H1 (cell line): ENCODE results near the gene KIAA1614. TPM values are rescaled to one million over a fixed set of nuclear protein-coding genes. Genes with fewer than 3 reads are reported as not detected.

Source experiments
- CTCF ChIA-PET: fragments of 300-600 bp; sonication (Branson Sonifier 250); formaldehyde crosslinking; loops from one replicate; lab custom pipeline; 2021; ENCODE audit not compliant: partially characterized antibody; lab: Charles Lee
- POLR2A ChIA-PET: fragments of 300-600 bp; sonication (Branson Sonifier 250); formaldehyde crosslinking; loops from one replicate; lab custom pipeline; 2021; ENCODE audit warnings: inconsistent platforms; ENCODE audit not compliant: partially characterized antibody; lab: Charles Lee
- DNase-seq, 2 experiments: peaks; one replicate each; pipeline versions ENCODE4 v3.0.0 to v3.0.0-alpha.2; 2010 to 2022; ENCODE audit warnings: low spot score in 2 of 2, low read depth in 1 of 2, mixed read lengths in 1 of 2
- FAIRE-seq: peaks from 2 replicates; lab custom pipeline; 2011; peaks lifted over from hg19 to GRCh38; lab: Jason Lieb, UNC
- H2AFZ ChIP-seq: 2 replicates; pipeline ENCODE4 v1.8.1; 2012; ENCODE audit warnings: low read length, inconsistent platforms
- H2AK5ac ChIP-seq: 2 replicates; pipeline ENCODE4 v1.6.1; 2013; ENCODE audit warnings: low read depth, low read length
- H2BK120ac ChIP-seq: replicated peaks from 2 replicates; pipeline ENCODE3; 2013; ENCODE audit warnings: low read depth, low read length, inconsistent platforms
- H2BK12ac ChIP-seq: 2 replicates; pipeline ENCODE4 v1.6.1; 2013; ENCODE audit warnings: low read depth, low read length
- H2BK15ac ChIP-seq: 2 replicates; pipeline ENCODE4 v1.6.1; 2013; ENCODE audit warnings: low read length
- H2BK20ac ChIP-seq: 2 replicates; pipeline ENCODE4 v1.6.1; 2013; ENCODE audit warnings: low read length
- H2BK5ac ChIP-seq: 2 replicates; pipeline ENCODE4 v1.6.1; 2013; ENCODE audit warnings: low read depth, low read length
- H3K14ac ChIP-seq: 2 replicates; pipeline ENCODE4 v1.6.1; 2013; ENCODE audit warnings: inconsistent platforms; ENCODE audit not compliant: insufficient read length
- H3K18ac ChIP-seq: 2 replicates; pipeline ENCODE4 v1.6.1; 2013; ENCODE audit warnings: low read length; ENCODE audit errors: extremely low read depth
- H3K23ac ChIP-seq: 2 replicates; pipeline ENCODE4 v1.6.1; 2013; ENCODE audit warnings: inconsistent platforms; ENCODE audit not compliant: insufficient read length
- H3K23me2 ChIP-seq: 2 replicates; pipeline ENCODE4 v1.6.1; 2013; ENCODE audit warnings: low read depth, low read length
- H3K27ac ChIP-seq: 2 replicates; pipeline ENCODE4 v1.6.1; 2011; ENCODE audit warnings: low read depth, low read length, inconsistent platforms
- H3K27me3 ChIP-seq, 4 experiments: replicated peaks in 1 of 4; 1 replicate in 1 of 4; 2 replicates in 3 of 4; pipeline versions ENCODE4 v1.6.1 to v1.8.1; 2011 to 2013; ENCODE audit warnings: low read length in 3 of 4, mild to moderate bottlenecking in 3 of 4, inconsistent platforms in 2 of 4, mixed read lengths in 2 of 4, moderate library complexity in 1 of 4; ENCODE audit not compliant: control insufficient read depth in 3 of 4, insufficient read depth in 3 of 4; ENCODE audit errors: extremely low read depth in 1 of 4
- H3K36me3 ChIP-seq, 4 experiments: 2 replicates each; pipeline versions ENCODE4 v1.6.1 to v1.8.1; 2011 to 2013; ENCODE audit warnings: mild to moderate bottlenecking in 4 of 4, low read length in 3 of 4, moderate library complexity in 2 of 4, control low read depth in 1 of 4, inconsistent platforms in 1 of 4; ENCODE audit not compliant: insufficient read depth in 4 of 4, control insufficient read depth in 2 of 4
- H3K4ac ChIP-seq: replicated peaks from 2 replicates; pipeline ENCODE3; 2013; ENCODE audit warnings: low read length, low read depth, mixed read lengths, inconsistent platforms; ENCODE audit not compliant: insufficient read length
- H3K4me1 ChIP-seq, 4 experiments: replicated peaks in 1 of 4; 1 replicate in 1 of 4; 2 replicates in 3 of 4; pipeline versions ENCODE4 v1.6.1 to v1.8.1; 2011 to 2013; ENCODE audit warnings: low read length in 3 of 4, inconsistent platforms in 2 of 4, mixed read lengths in 1 of 4; ENCODE audit not compliant: insufficient read depth in 4 of 4, control insufficient read depth in 3 of 4
- H3K4me2 ChIP-seq, 2 experiments: 2 replicates each; pipeline versions ENCODE4 v1.6.1 to v1.8.1; 2011 to 2013; ENCODE audit warnings: low read depth in 2 of 2, low read length in 2 of 2, control low read depth in 1 of 2, inconsistent platforms in 1 of 2, mild to moderate bottlenecking in 1 of 2; ENCODE audit not compliant: insufficient read depth in 1 of 2
- H3K4me3 ChIP-seq, 4 experiments: fragments of 200-600, 300-600 bp in 1 of 4; sonication (generic), shearing (Covaris generic), sonication (Bioruptor Twin) in 1 of 4; 2 replicates each; pipeline versions ENCODE4 v1.5.1 to v1.8.1; 2011 to 2016; ENCODE audit warnings: low read length in 4 of 4, low read depth in 3 of 4, control low read depth in 2 of 4, inconsistent platforms in 2 of 4, mild to moderate bottlenecking in 2 of 4, mixed read lengths in 1 of 4, moderate library complexity in 1 of 4; ENCODE audit not compliant: insufficient read depth in 2 of 4; ENCODE audit errors: extremely low read depth in 1 of 4
- H3K56ac ChIP-seq: replicated peaks from 2 replicates; pipeline ENCODE3; 2013; ENCODE audit warnings: low read depth, mild to moderate bottlenecking, mixed read lengths, low read length, inconsistent platforms; ENCODE audit not compliant: insufficient read length
- H3K79me1 ChIP-seq: 2 replicates; pipeline ENCODE4 v1.6.1; 2013; ENCODE audit warnings: low read depth, low read length, control low read depth
- H3K79me2 ChIP-seq, 2 experiments: 2 replicates each; pipeline versions ENCODE4 v1.6.1 to v1.8.1; 2012 to 2013; ENCODE audit warnings: low read length in 2 of 2, mild to moderate bottlenecking in 2 of 2, inconsistent platforms in 1 of 2; ENCODE audit not compliant: insufficient read depth in 2 of 2, control insufficient read depth in 1 of 2
- H3K9ac ChIP-seq, 4 experiments: replicated peaks in 1 of 4; 1 replicate in 1 of 4; 2 replicates in 3 of 4; pipeline versions ENCODE4 v1.6.1 to v1.8.1; 2011 to 2013; ENCODE audit warnings: low read depth in 3 of 4, low read length in 3 of 4, control low read depth in 2 of 4, mild to moderate bottlenecking in 2 of 4, moderate library complexity in 2 of 4, inconsistent platforms in 1 of 4; ENCODE audit errors: extremely low read depth in 1 of 4
- H3K9me3 ChIP-seq, 2 experiments: 2 replicates each; pipeline versions ENCODE4 v1.6.1 to v1.8.1; 2012 to 2013; ENCODE audit warnings: mild to moderate bottlenecking in 2 of 2, moderate library complexity in 2 of 2, control low read depth in 1 of 2, inconsistent platforms in 1 of 2, low read depth in 1 of 2, low read length in 1 of 2, mixed read lengths in 1 of 2; ENCODE audit not compliant: insufficient read depth in 2 of 2
- H4K20me1 ChIP-seq, 2 experiments: replicated peaks in 1 of 2; 2 replicates each; pipeline versions ENCODE3 to v1.8.1; 2011 to 2013; ENCODE audit warnings: inconsistent platforms in 2 of 2, low read length in 2 of 2, mild to moderate bottlenecking in 1 of 2; ENCODE audit not compliant: insufficient read depth in 2 of 2, control insufficient read depth in 1 of 2
- H4K5ac ChIP-seq: 2 replicates; pipeline ENCODE4 v1.6.1; 2013; ENCODE audit warnings: low read length, low read depth, mixed read lengths, inconsistent platforms; ENCODE audit not compliant: insufficient read length
- H4K8ac ChIP-seq: 2 replicates; pipeline ENCODE4 v1.8.0; 2013; ENCODE audit warnings: mild to moderate bottlenecking, moderate library complexity, low read length, inconsistent platforms; ENCODE audit not compliant: insufficient read depth; ENCODE audit errors: extremely low read depth
- H4K91ac ChIP-seq: replicated peaks from 2 replicates; pipeline ENCODE3; 2013; ENCODE audit warnings: low read length, mixed read lengths, inconsistent platforms; ENCODE audit not compliant: insufficient read length
- BACH1 ChIP-seq: IDR thresholded peaks from 2 replicates; pipeline ENCODE4 v1.6.1; 2012; ENCODE audit warnings: low read length, improper control_type of control experiment
- CTBP2 ChIP-seq: IDR thresholded peaks from 2 replicates; pipeline ENCODE4 v1.7.0; 2011; ENCODE audit warnings: borderline replicate concordance, mild to moderate bottlenecking, moderate library complexity, mixed read lengths, low read length; ENCODE audit not compliant: insufficient read depth, insufficient read length
- E2F6 ChIP-seq: IDR thresholded peaks from 2 replicates; pipeline ENCODE4 v1.6.1; 2012; ENCODE audit warnings: inconsistent platforms
- EGR1 ChIP-seq: IDR thresholded peaks from 2 replicates; pipeline ENCODE4 v1.6.1; 2011; ENCODE audit warnings: low read depth, low read length, borderline replicate concordance
- GTF2F1 ChIP-seq: IDR thresholded peaks from 2 replicates; pipeline ENCODE4 v1.6.1; 2012; ENCODE audit warnings: low read depth, low read length, improper control_type of control experiment, borderline replicate concordance
- HDAC6 ChIP-seq: IDR thresholded peaks from one replicate; pipeline ENCODE4 v1.7.1; 2012; ENCODE audit warnings: low read depth, mild to moderate bottlenecking, inconsistent platforms, low read length, moderate library complexity
- KDM4A ChIP-seq: IDR thresholded peaks from one replicate; pipeline ENCODE4 v1.7.1; 2012; ENCODE audit warnings: low read depth, mild to moderate bottlenecking, moderate library complexity, low read length, inconsistent platforms; ENCODE audit not compliant: severe bottlenecking
- NRF1 ChIP-seq: IDR thresholded peaks from 2 replicates; pipeline ENCODE4 v1.6.1; 2011; ENCODE audit warnings: mild to moderate bottlenecking, low read depth, low read length, improper control_type of control experiment
- RAD21 ChIP-seq, 2 experiments: IDR thresholded peaks in 1 of 2; conservative IDR thresholded peaks in 1 of 2; 2 replicates each; pipeline ENCODE4 v1.6.1; 2011; ENCODE audit warnings: low read depth in 2 of 2, low read length in 2 of 2, improper control_type of control experiment in 1 of 2, inconsistent platforms in 1 of 2, mild to moderate bottlenecking in 1 of 2, moderate library complexity in 1 of 2
- SRF ChIP-seq: IDR thresholded peaks from 2 replicates; pipeline ENCODE4 v1.6.1; 2011; ENCODE audit warnings: mild to moderate bottlenecking, low read depth, low read length, moderate library complexity
- USF2 ChIP-seq: IDR thresholded peaks from 2 replicates; pipeline ENCODE4 v1.6.1; 2011; ENCODE audit warnings: low read length, improper control_type of control experiment
- WGBS, 2 experiments: shearing (Covaris generic) in 1 of 2; methylation state at CpG; one replicate each; pipeline versions ENCODE4 v1.1.6 to v1.1.7; 2013 to 2015; ENCODE audit warnings: low lambda C conversion rate in 2 of 2, mixed read lengths in 2 of 2, inconsistent platforms in 1 of 2, low coverage in 1 of 2, missing lambda C conversion rate in 1 of 2; ENCODE audit not compliant: insufficient replicate concordance in 2 of 2, insufficient coverage in 1 of 2, insufficient read length in 1 of 2; ENCODE audit errors: extremely low coverage in 1 of 2, missing lambda C conversion rate in 1 of 2; 5-methylcytosine and 5-hydroxymethylcytosine counted together
- polyA plus RNA-seq, 7 experiments: library from polyadenylated mRNA; depleted of rRNA in 3 of 7; stranded (reverse) in 5 of 7; unstranded in 2 of 7; fragments of >200 nt in 5 of 7; fragments of 200-250 nt in 2 of 7; gene quantifications; 1 replicate in 5 of 7; 2 replicates in 1 of 7; 4 replicates in 1 of 7; pipeline versions ENCODE4 v1.2.1 to v1.2.3, GENCODE V29; 2011 to 2013; ENCODE audit warnings: missing spikeins in 2 of 7, mixed read lengths in 2 of 7
- total RNA-seq: library from RNA; stranded (reverse); fragmentation: NEBNext Ultra II Directional; extraction: Animal tissue kit (Norgen Biotek cat#: 25700); gene quantifications from 2 replicates; pipeline ENCODE4 v1.2.1, GENCODE V29; 2021

Gene KIAA1614
- total and polyA plus RNA-seq, 2 of the 8 experiments (the other 6 are each of a cell fraction or from before 2014, with no cell fraction given), result 1.3 to 3.1 TPM

- no peak overlapping the region for H2BK15ac ChIP-seq
- H3K4me3 ChIP-seq, result no peak overlapping the region
- H4K91ac ChIP-seq, result no peak overlapping the region
- FAIRE-seq (no peak), DNase-seq (no peak)
- no peaks in the 10 kb centered on the region for H3K79me1 ChIP-seq
- no peak overlapping the region for H2AK5ac ChIP-seq
- WGBS, 2 experiments, result 85% methylated on average over 8 of the region's 8 CpGs; no CpG with 5 or more reads in 1 of the 2 experiments
- no peak overlapping the region for H2BK20ac ChIP-seq
- H3K27ac ChIP-seq, result no peak overlapping the region
- H4K20me1 ChIP-seq, result peaks cover 0 to 3% of the 10 kb centered on the region in 2 experiments
- no peaks in the 10 kb centered on the region for H3K23me2 ChIP-seq
- no peaks in the 10 kb centered on the region for H3K9me3 ChIP-seq
- no peak overlapping the region for H3K18ac ChIP-seq
- no peak overlapping the region for H3K9ac ChIP-seq
- no peak overlapping the region for H2BK120ac ChIP-seq
- TF ChIP-seq RAD21 (IDR thresholded peaks at IDR 0.05 in 1 of 2, conservative IDR thresholded peaks at IDR 0.05 in 1 of 2; ENCODE audit: low read depth in 2 of 2, low read length in 2 of 2) (no peak), E2F6 (no peak), SRF (no peak), KDM4A (no peak), EGR1 (no peak), CTBP2 (no peak), BACH1 (no peak), NRF1 (no peak), USF2 (no peak), GTF2F1 (no peak), HDAC6 (no peak)
- H3K4ac ChIP-seq, result no peak overlapping the region
- H3K14ac ChIP-seq, result no peak overlapping the region
- no peak overlapping the region for H2AFZ ChIP-seq
- H3K23ac ChIP-seq, result no peak overlapping the region
- no peak overlapping the region for H4K8ac ChIP-seq
- H2BK12ac ChIP-seq, result no peak overlapping the region
- H3K4me2 ChIP-seq, result no peak overlapping the region
- CTCF ChIA-PET, result interaction anchor here (0.7 to 2.7 kb wide), 8 partner anchors 9 to 100 kb away, joined by 3 to 9 read pairs (median 5); no protein-coding TSS in a partner anchor
- H3K36me3 ChIP-seq, result no peaks in the 10 kb centered on the region; a peak in 1 of 8 replicates
- POLR2A ChIA-PET, result interaction anchor here (1.3 kb wide), 1 partner anchor 22 kb away, joined by 3 read pairs; no protein-coding TSS in a partner anchor
- no peaks in the 10 kb centered on the region for H3K79me2 ChIP-seq
- peaks cover 0 to 7% (median 2%) of the 10 kb centered on the region in 4 experiments; a peak in 4 of 7 replicates for H3K4me1 ChIP-seq
- H2BK5ac ChIP-seq, result no peak overlapping the region
- H3K56ac ChIP-seq, result no peak overlapping the region
- no peaks in the 10 kb centered on the region for H3K27me3 ChIP-seq
- H4K5ac ChIP-seq, result no peak overlapping the region
These were observed 32.9 kb downstream of the KIAA1614 start for GRCh38 chr1:180945551-180945950.
